ENCODE measurements around the gene PPP1R9B.

GRCh38 chr17:50120475-50121253, 29.8 kb downstream of the PPP1R9B start:
- no peak for TF ChIP-seq CTCF (IDR thresholded peaks at IDR 0.05; ENCODE audit: low read length)
- no peak for TF ChIP-seq EZH2 (IDR thresholded peaks at IDR 0.05; ENCODE audit: borderline replicate concordance, low read length)
